ENCODE results near the gene MAGEA9B.
"Not testable (repeated sequence)": the region's sequence is repeated elsewhere in the genome, so short reads cannot be mapped to it uniquely, and the experiment has no call there.

Gene MAGEA9B

GRCh38 chrX:149587359-149587758 is at the start of gene MAGEA9B:
MAGEA9B (minus strand) TSS chrX:149587459; CDS start chrX:149583179, 4,280 bp downstream.
- H3K9ac ChIP-seq; H3K4me1 ChIP-seq; H3K4me2 ChIP-seq; H3K36me3 ChIP-seq; H3K9me3 ChIP-seq (replicated peaks in 1 of 11); H3K27me3 ChIP-seq; H4K20me1 ChIP-seq; H3K27ac ChIP-seq; H3K4me3 ChIP-seq: not testable (repeated sequence)

- Histone ChIP-seq H3K4me1 (peaks cover 11 to 17% (median 14%) of the 10 kb centered on the region in 10 experiments; a peak in 18 of 20 replicates), H3K36me3 (no peaks in the 10 kb centered on the region), H3K4me2 (no peak overlapping the region)
Observed at GRCh38 chrX:149633511-149633910, 46.3 kb upstream of the MAGEA9B start.

DNA sequence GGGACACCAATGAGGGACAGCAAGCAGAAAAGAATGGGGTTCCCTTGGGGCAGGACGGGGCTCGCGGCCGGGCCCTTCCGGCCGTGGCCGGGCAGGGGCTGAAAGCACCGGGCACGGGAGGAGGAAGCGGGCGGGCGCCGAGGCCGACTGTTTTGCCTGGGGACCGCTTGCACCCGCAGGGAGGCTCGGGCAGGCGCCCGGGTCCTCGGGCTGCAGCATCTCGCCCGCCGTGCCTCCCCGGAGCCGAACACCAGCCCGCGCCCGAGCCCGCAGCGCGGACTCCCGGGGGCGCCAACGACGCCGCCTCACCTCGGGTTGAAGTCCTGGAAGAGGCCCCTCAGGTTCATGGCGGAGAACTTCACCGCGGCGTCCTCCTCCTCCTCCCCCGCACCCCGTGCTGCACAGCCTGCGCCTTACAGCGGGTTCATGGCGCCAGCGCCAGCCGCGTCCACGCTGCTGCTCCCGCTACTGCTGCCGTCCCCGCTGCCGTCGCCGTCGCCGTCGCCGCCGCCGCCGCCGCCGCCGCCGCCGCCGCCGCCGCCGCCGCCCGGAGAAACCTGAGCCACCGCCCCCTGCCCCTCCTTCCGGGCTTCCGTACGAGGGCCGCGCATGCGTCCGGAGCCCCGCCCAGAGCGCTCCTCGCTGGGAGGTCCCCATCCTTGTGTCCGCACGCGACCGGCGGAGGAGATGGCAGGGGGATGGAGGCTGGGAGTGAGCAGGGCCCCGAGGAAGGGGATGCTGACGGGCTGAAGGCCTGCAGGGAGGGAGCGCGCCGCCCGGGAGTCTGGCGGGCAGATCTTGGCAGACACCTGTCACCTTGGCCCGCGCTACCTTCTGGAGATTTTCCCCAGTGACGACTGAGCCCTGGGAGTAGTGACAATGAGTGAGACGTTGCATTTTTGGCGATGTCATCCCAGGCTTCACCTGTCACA is 44.2 kb upstream of the MAGEA9B start, which contains the start of gene TMEM185A:
Gene TMEM185A, minus strand, starts transcription at position 559 of the 932 bp plus-strand sequence. Its CDS starts 212 bp downstream, at position 347.
- Histone ChIP-seq H3K4me2 (peak within 1 kb of the TSS; percentile 65 to 87 (median 80)), H3K27ac (peak within 1 kb of the TSS in 10 of 11 experiments; percentile 61 to 78 (median 74); a peak in 21 of 22 replicates), H3K9me3 (replicated peaks in 1 of 11) (peaks cover 0 to 11% (median 8%) of the 10 kb centered on the region in 11 experiments; a peak in 14 of 22 replicates), H3K36me3 (no peaks in the 10 kb centered on the region), H3K4me1 (peaks cover 11 to 17% (median 14%) of the 10 kb centered on the region in 10 experiments; a peak in 18 of 20 replicates), H3K9ac (peak within 1 kb of the TSS; percentile 72 to 85 (median 81)), H4K20me1 (peaks cover 0 to 40% (median 31%) of the 10 kb centered on the region in 11 experiments; a peak in 16 of 22 replicates), H3K4me3 (peak within 1 kb of the TSS; percentile 62 to 89 (median 80)), H3K27me3 (no peaks in the 10 kb centered on the region)
- TF ChIP-seq Cebpa-rat (IDR thresholded peaks at IDR 0.05): no peak

More at GRCh38 chrX:149633511-149633910, 46.3 kb upstream of the MAGEA9B start:
- Histone ChIP-seq H3K27me3 (no peaks in the 10 kb centered on the region), H3K27ac (no peak overlapping the region), H3K9ac (no peak overlapping the region), H3K9me3 (replicated peaks in 1 of 11) (peaks cover 15 to 28% (median 24%) of the 10 kb centered on the region in 11 experiments), H4K20me1 (peaks cover 0 to 22% (median 15%) of the 10 kb centered on the region in 11 experiments; a peak in 15 of 22 replicates), H3K4me3 (no peak overlapping the region)
- TF ChIP-seq Cebpa-rat (IDR thresholded peaks at IDR 0.05): no peak

DNA sequence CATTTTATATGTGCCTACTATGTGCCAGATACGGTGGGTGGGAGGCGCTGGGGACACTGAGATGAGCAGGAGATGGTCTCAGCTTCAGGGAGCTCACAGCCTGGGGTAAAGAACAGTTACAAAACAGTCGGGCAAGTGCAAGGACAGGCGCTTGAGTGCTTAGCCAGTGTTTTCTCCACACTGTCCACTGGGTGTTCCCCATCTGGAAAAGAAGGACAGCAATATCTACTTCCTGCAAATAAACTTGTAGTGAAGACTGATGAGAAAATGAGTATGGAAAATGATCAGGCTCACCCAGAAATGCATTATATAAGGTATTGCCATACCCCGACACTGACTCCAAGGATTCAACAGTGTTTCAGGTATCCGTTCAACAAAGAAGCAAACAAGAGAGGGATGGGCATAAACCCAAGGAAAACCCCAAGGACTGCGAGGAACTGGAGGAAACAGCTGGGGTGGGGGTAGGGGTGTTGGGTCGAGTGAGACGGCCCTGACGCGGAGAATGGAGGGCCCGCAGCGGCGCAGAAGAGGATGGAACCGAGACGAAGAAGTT is 43.5 kb upstream of the MAGEA9B start:
- Histone ChIP-seq H3K9ac (peak overlapping the region; percentile 72 to 85 (median 81)), H3K4me2 (peak overlapping the region; percentile 63 to 87 (median 80)), H3K27me3 (no peaks in the 10 kb centered on the region), H3K4me1 (peaks cover 11 to 17% (median 14%) of the 10 kb centered on the region in 10 experiments; a peak in 18 of 20 replicates), H3K4me3 (peak overlapping the region; percentile 62 to 89 (median 80)), H3K9me3 (replicated peaks in 1 of 11) (peaks cover 0 to 10% (median 5%) of the 10 kb centered on the region in 11 experiments; a peak in 6 of 22 replicates), H3K27ac (peak overlapping the region in 10 of 11 experiments; percentile 61 to 78 (median 74); a peak in 21 of 22 replicates), H3K36me3 (no peaks in the 10 kb centered on the region), H4K20me1 (peaks cover 2 to 48% (median 38%) of the 10 kb centered on the region in 11 experiments; a peak in 16 of 22 replicates)
- TF ChIP-seq Cebpa-rat (IDR thresholded peaks at IDR 0.05): no peak

GRCh38 chrX:149629730-149630387 is 42.6 kb upstream of the MAGEA9B start:
- no peak for TF ChIP-seq Cebpa-rat (IDR thresholded peaks at IDR 0.05)
- H3K27me3 ChIP-seq: no peaks in the 10 kb centered on the region
- no peak overlapping the region for H3K27ac ChIP-seq
- peak overlapping the region in 3 of 11 experiments; percentile 77 to 85 (median 80); a peak in 5 of 22 replicates for H3K9ac ChIP-seq
- peaks cover 3 to 57% (median 46%) of the 10 kb centered on the region in 11 experiments; a peak in 17 of 22 replicates for H4K20me1 ChIP-seq
- H3K4me2 ChIP-seq: peak overlapping the region; percentile 63 to 87 (median 80)
- H3K4me1 ChIP-seq: peaks cover 11 to 17% (median 14%) of the 10 kb centered on the region in 10 experiments; a peak in 18 of 20 replicates
- H3K9me3 ChIP-seq (replicated peaks in 1 of 11): peaks cover 0 to 10% (median 5%) of the 10 kb centered on the region in 11 experiments; a peak in 6 of 22 replicates
- H3K36me3 ChIP-seq: no peaks in the 10 kb centered on the region
- peak overlapping the region in 5 of 10 experiments; percentile 62 to 89 (median 80); a peak in 7 of 20 replicates for H3K4me3 ChIP-seq

- no peaks in the 10 kb centered on the region for H3K36me3 ChIP-seq
- H3K27me3 ChIP-seq: no peaks in the 10 kb centered on the region
- H3K9me3 ChIP-seq (replicated peaks in 1 of 11): peaks cover 0 to 10% (median 5%) of the 10 kb centered on the region in 11 experiments; a peak in 6 of 22 replicates
- peaks cover 11 to 17% (median 14%) of the 10 kb centered on the region in 10 experiments; a peak in 18 of 20 replicates for H3K4me1 ChIP-seq
- no peak overlapping the region for H3K4me2 ChIP-seq
- H3K4me3 ChIP-seq: no peak overlapping the region
- H4K20me1 ChIP-seq: peaks cover 7 to 68% (median 54%) of the 10 kb centered on the region in 11 experiments; a peak in 18 of 22 replicates
- H3K27ac ChIP-seq: no peak overlapping the region
- no peak for TF ChIP-seq Cebpa-rat (IDR thresholded peaks at IDR 0.05)
- no peak overlapping the region for H3K9ac ChIP-seq
Observed at GRCh38 chrX:149628768-149629167, 41.5 kb upstream of the MAGEA9B start.

DNA sequence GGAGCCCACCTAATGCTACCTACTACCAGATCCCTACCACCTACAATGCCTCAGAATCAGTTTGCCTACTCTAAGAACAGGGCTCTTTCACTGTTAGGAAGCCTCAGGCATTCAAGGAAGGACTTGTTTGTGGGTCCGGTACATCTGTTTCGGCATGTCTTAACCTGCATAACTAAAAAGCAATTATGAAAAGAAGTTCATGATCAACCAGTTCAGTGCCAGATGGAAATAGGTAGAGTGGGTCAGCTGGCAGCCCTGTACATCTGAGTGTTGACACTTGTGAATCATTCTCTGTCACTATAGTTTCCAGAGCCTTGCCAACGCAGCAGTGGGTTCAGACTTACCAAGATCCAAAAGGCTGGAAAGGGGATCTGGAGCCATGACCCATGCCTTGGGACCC is 41.0 kb upstream of the MAGEA9B start:
- no peak for TF ChIP-seq Cebpa-rat (IDR thresholded peaks at IDR 0.05)
- H3K27ac ChIP-seq: no peak overlapping the region
- no peaks in the 10 kb centered on the region for H3K27me3 ChIP-seq
- H3K9me3 ChIP-seq (replicated peaks in 1 of 11): peaks cover 0 to 10% (median 5%) of the 10 kb centered on the region in 11 experiments; a peak in 6 of 22 replicates
- H3K4me2 ChIP-seq: no peak overlapping the region; a peak in 1 of 22 replicates
- no peak overlapping the region for H3K9ac ChIP-seq
- peaks cover 11 to 17% (median 14%) of the 10 kb centered on the region in 10 experiments; a peak in 18 of 20 replicates for H3K4me1 ChIP-seq
- no peaks in the 10 kb centered on the region for H3K36me3 ChIP-seq
- H4K20me1 ChIP-seq: peaks cover 7 to 73% (median 54%) of the 10 kb centered on the region in 11 experiments; a peak in 18 of 22 replicates
- no peak overlapping the region for H3K4me3 ChIP-seq

- not testable (repeated sequence) for H3K36me3 ChIP-seq; H3K4me2 ChIP-seq; H3K27me3 ChIP-seq; H3K9me3 ChIP-seq (replicated peaks in 1 of 11); H3K4me3 ChIP-seq; H3K9ac ChIP-seq; H3K27ac ChIP-seq
- Histone ChIP-seq H3K4me1 (peaks cover 11 to 17% (median 12%) of the 10 kb centered on the region in 10 experiments; a peak in 19 of 20 replicates), H4K20me1 (peaks cover 7 to 87% (median 54%) of the 10 kb centered on the region in 11 experiments; a peak in 18 of 22 replicates)
Observed at GRCh38 chrX:149626829-149627228, 39.6 kb upstream of the MAGEA9B start.

GRCh38 chrX:149619662-149620061 is 32.4 kb upstream of the MAGEA9B start:
- not testable (repeated sequence) for H3K9me3 ChIP-seq (replicated peaks in 1 of 11); H3K27me3 ChIP-seq; H3K36me3 ChIP-seq; H3K4me2 ChIP-seq; H3K27ac ChIP-seq; H3K4me3 ChIP-seq; H3K4me1 ChIP-seq; H3K9ac ChIP-seq
- peaks cover 0 to 83% (median 11%) of the 10 kb centered on the region in 11 experiments; a peak in 13 of 22 replicates for H4K20me1 ChIP-seq
